ENCODE data around the gene DIMT1. TPM values are rescaled to one million over a fixed set of nuclear protein-coding genes. Genes with fewer than 3 reads are reported as not detected.

DIMT1 gene
- total RNA-seq, 1 donor from 2014 or later, result 28.7 TPM

- Mint-ChIP-seq H3K4me3 (no peak overlapping the region), H3K36me3 (ENCODE audit: low read depth) (peaks cover 6% of the 10 kb centered on the region), H3K27me3 (no peaks in the 10 kb centered on the region), H3K4me1 (peaks cover 33% of the 10 kb centered on the region), H3K9me3 (no peaks in the 10 kb centered on the region), H3K27ac (no peak overlapping the region)
- intact Hi-C loops (cut with micrococcal nuclease), result no loop called here
- no peak for TF ChIP-seq CTCF (IDR thresholded peaks at IDR 0.05)
- CTCF ChIA-PET, result no interaction called here
- DNase-seq (no peak), ATAC-seq (ENCODE audit: low read depth) (no peak)
- POLR2A ChIA-PET, result no interaction called here
These were observed 61.2 kb downstream of the DIMT1 start for GRCh38 chr5:62342476-62342837.

- Mint-ChIP-seq H3K36me3 (ENCODE audit: low read depth) (peaks cover 6% of the 10 kb centered on the region), H3K27me3 (no peaks in the 10 kb centered on the region), H3K27ac (peak overlapping the region; percentile 18), H3K9me3 (no peaks in the 10 kb centered on the region), H3K4me1 (peaks cover 33% of the 10 kb centered on the region), H3K4me3 (no peak overlapping the region)
- DNase-seq (no peak), ATAC-seq (ENCODE audit: low read depth) (no peak)
- ChIA-PET POLR2A (interaction anchor here (0.6 kb wide), 1 partner anchor 59 kb away, joined by 10 read pairs; no protein-coding TSS in a partner anchor), CTCF (interaction anchor here (0.6 to 1.2 kb wide), 2 partner anchors 63 to 118 kb away, joined by 3 read pairs; no protein-coding TSS in a partner anchor)
- intact Hi-C loops (cut with micrococcal nuclease), result loop anchor here (2.0 kb wide), 1 partner anchor 35 kb away; the partner anchor contains the start of gene KIF2A
- TF ChIP-seq CTCF (IDR thresholded peaks at IDR 0.05), result no peak
These were observed 61.8 kb downstream of the DIMT1 start for GRCh38 chr5:62341783-62342475.

- no peaks in the 10 kb centered on the region for H3K27me3 Mint-ChIP-seq
- H3K9me3 Mint-ChIP-seq, result no peaks in the 10 kb centered on the region
- TF ChIP-seq CTCF (IDR thresholded peaks at IDR 0.05), result no peak
- ChIA-PET POLR2A (no interaction called here), CTCF (interaction anchor here (1.2 kb wide), 1 partner anchor 64 kb away, joined by 3 read pairs; no protein-coding TSS in a partner anchor)
- no peak overlapping the region for H3K4me3 Mint-ChIP-seq
- no peak overlapping the region for H3K27ac Mint-ChIP-seq
- DNase-seq, result no peak
- intact Hi-C loops (cut with micrococcal nuclease), result loop anchor here (2.0 kb wide), 1 partner anchor 34 kb away; the partner anchor contains the start of gene KIF2A
- peaks cover 6% of the 10 kb centered on the region for H3K36me3 Mint-ChIP-seq (ENCODE audit: low read depth)
- ATAC-seq (ENCODE audit: low read depth), result no peak
- peaks cover 33% of the 10 kb centered on the region for H3K4me1 Mint-ChIP-seq
These were observed 62.7 kb downstream of the DIMT1 start for GRCh38 chr5:62340979-62341378.

- ChIA-PET POLR2A (no interaction called here), CTCF (no interaction called here)
- Mint-ChIP-seq H3K4me3 (no peak overlapping the region), H3K9me3 (no peaks in the 10 kb centered on the region), H3K27me3 (no peaks in the 10 kb centered on the region), H3K4me1 (peaks cover 35% of the 10 kb centered on the region), H3K36me3 (ENCODE audit: low read depth) (peaks cover 8% of the 10 kb centered on the region), H3K27ac (no peak overlapping the region)
- DNase-seq (no peak), ATAC-seq (ENCODE audit: low read depth) (no peak)
- no peak for TF ChIP-seq CTCF (IDR thresholded peaks at IDR 0.05)
- intact Hi-C loops (cut with micrococcal nuclease), result loop anchor here (2.0 kb wide), 1 partner anchor 34 kb away; the partner anchor contains the start of gene KIF2A
These were observed 63.3 kb downstream of the DIMT1 start for GRCh38 chr5:62340392-62340791.

Other genes starting within 250 kb of the DIMT1 start
- 42.6 and 45.9 TPM in 2 replicates for gene KIF2A, start 97.7 kb downstream of the DIMT1 start, total RNA-seq
- gene IPO11, start 8.9 kb upstream of the DIMT1 start, total RNA-seq, result 32.9 and 34.7 TPM in 2 replicates
- 0.84 and 1.2 TPM in 2 replicates for gene LRRC70, start 174.9 kb upstream of the DIMT1 start, total RNA-seq